Measurements from ENCODE around the gene MVP. TPM values are rescaled to one million over a fixed set of nuclear protein-coding genes. Genes with fewer than 3 reads are reported as not detected.
A peak's percentile ranks its signal among the peaks of the same experiment; 100 is the strongest.

Gene MVP
- total RNA-seq, 1 experiment from 2014 or later: 75.1 TPM

DNA sequence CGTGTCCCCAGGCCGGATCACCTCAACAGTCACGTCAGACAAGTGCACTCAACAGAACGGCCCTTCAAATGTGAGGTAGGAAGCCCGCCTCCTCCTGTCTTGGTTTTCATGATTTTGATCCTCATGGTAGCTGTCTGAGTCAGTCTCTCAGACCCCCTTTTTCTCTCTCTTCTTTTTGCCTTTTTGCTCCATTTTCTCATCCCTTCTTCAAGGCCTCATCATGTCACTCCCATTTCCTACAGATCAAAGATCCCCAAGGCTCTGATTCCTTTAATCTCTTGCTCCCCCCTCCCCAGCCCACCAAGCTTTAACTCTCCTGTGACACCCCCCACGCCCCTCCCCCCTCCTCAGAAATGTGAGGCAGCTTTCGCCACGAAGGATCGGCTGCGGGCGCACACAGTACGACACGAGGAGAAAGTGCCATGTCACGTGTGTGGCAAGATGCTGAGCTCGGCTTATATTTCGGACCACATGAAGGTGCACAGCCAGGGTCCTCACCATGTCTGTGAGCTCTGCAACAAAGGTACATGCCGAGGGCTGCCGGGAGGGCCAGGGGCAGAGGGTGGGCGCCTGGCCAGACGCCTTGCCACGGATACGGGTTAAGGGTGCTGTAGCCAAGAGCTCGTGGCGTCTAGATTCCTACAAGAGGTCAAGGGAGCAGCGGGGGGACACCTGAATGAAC is 11.9 kb upstream of the MVP start:
- no TSS peak for BruUV-seq (replicated peaks)
- intact Hi-C loops (cut with micrococcal nuclease): no loop called here
- Histone ChIP-seq H3K4me1 (ENCODE audit: control insufficient read depth in 1 of 2, insufficient read depth in 2 of 2, low read length in 2 of 2) (peaks cover 40 to 79% of the 10 kb centered on the region in 2 experiments), H3K27ac (ENCODE audit: low read depth, low read length) (peak overlapping the region; percentile 100), H3K9me2 (ENCODE audit: insufficient read depth) (no peaks in the 10 kb centered on the region), H3K36me3 (ENCODE audit: control insufficient read depth in 1 of 2, insufficient read depth in 2 of 2, low read length in 2 of 2) (peaks cover 6 to 20% of the 10 kb centered on the region in 2 experiments; a peak in 3 of 4 replicates), H3K79me2 (ENCODE audit: insufficient read depth, low read length) (peaks cover 35% of the 10 kb centered on the region), H3K9me3 (ENCODE audit: control insufficient read depth in 1 of 2, insufficient read depth in 1 of 2, low read depth in 1 of 2, low read length in 2 of 2) (no peaks in the 10 kb centered on the region), H3K9ac (ENCODE audit: low read length) (peak overlapping the region; percentile 95), H3K4me2 (ENCODE audit: low read length) (peak overlapping the region; percentile 99), H4K20me1 (ENCODE audit: insufficient read depth) (no peaks in the 10 kb centered on the region), H3K4me3 (replicated peaks in 1 of 2; ENCODE audit: low read depth in 1 of 2, low read length in 2 of 2) (peak overlapping the region; percentile 50 to 74), H3K27me3 (ENCODE audit: insufficient read depth, low read length) (no peaks in the 10 kb centered on the region), H2AFZ (ENCODE audit: low read depth, low read length, poor library complexity, severe bottlenecking) (no peak overlapping the region)
- TF ChIP-seq, protein P1, sequence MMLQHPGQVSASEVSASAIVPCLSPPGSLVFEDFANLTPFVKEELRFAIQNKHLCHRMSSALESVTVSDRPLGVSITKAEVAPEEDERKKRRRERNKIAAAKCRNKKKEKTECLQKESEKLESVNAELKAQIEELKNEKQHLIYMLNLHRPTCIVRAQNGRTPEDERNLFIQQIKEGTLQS (IDR thresholded peaks at IDR 0.05): no peak
- peak; percentile 60; the same call in 1 of the 2 replicates for TF ChIP-seq POLR2AphosphoS5 (IDR thresholded peaks at IDR 0.05; ENCODE audit: low read depth, low read length)
- RAD21 ChIA-PET (ENCODE audit: low non-redundant PET in 1 of 2, low total read pairs in 2 of 2, uncharacterized antibody in 2 of 2, unreplicated experiment in 2 of 2): interaction anchor here (0.7 to 1.5 kb wide), 5 partner anchors 8 to 213 kb away, joined by 3 to 7 read pairs (median 3); partner anchors contain the start of gene PAGR1 (in 1 of the 2)
- ATAC-seq: no peak
- no peak for DNase-seq (ENCODE audit: low read depth, low spot score)
- CTCF ChIA-PET: interaction anchor here (0.6 to 3.5 kb wide), 15 partner anchors 8 to 895 kb away, joined by 3 to 36 read pairs (median 5); partner anchors contain the start of genes ASPHD1, KIF22, MVP and PAGR1
- POLR2A ChIA-PET: interaction anchor here (0.6 to 2.0 kb wide), 8 partner anchors 8 to 118 kb away, joined by 3 to 20 read pairs (median 7); partner anchors contain the start of genes KCTD13, KIF22, MVP and PAGR1

DNA sequence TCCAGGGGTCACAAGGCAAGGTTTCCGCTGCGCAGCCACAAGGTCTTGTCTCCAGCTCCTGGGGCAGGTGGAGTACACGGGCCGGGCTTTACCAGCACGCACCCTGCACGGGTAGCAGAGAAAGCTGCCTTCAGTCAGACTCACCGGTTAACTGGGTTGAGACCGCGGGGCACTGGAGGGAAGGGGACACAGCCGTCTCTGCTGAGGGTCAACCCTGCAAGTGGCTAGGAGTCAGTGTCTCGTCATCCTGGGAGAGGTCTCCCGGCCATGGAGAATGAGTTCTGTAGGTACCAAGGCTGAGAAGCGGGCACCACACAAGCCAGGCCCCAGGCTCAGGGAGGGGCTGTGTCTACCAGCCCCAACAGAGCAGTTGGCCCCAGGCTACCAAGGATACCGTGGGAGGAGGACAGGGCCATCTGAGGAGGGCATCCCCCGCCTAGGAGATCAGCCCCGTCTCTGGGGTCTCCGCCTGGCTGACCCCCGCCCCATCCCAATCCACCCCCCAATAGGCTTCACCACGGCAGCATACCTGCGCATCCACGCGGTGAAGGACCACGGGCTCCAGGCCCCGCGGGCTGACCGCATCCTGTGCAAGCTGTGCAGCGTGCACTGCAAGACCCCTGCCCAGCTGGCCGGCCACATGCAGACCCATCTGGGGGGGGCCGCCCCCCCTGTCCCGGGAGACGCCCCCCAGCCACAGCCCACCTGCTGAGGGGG is 11.1 kb upstream of the MVP start:
- intact Hi-C loops (cut with micrococcal nuclease): no loop called here

More for the DNA sequence above, 11.1 kb upstream of the MVP start:
- ChIA-PET POLR2A (interaction anchor here (1.6 kb wide), 1 partner anchor 18 kb away, joined by 8 read pairs; the partner anchor contains the start of gene KIF22), CTCF (interaction anchor here (0.6 to 3.5 kb wide), 3 partner anchors 11 to 895 kb away, joined by 4 to 36 read pairs (median 11); partner anchors contain the start of gene MVP), RAD21 (ENCODE audit: low non-redundant PET in 1 of 2, low total read pairs in 2 of 2, uncharacterized antibody in 2 of 2, unreplicated experiment in 2 of 2) (no interaction called here)
- peak overlapping the region; percentile 50 to 74 for H3K4me3 ChIP-seq (replicated peaks in 1 of 2; ENCODE audit: low read depth in 1 of 2, low read length in 2 of 2)
- peaks cover 35% of the 10 kb centered on the region for H3K79me2 ChIP-seq (ENCODE audit: insufficient read depth, low read length)
- no peak for TF ChIP-seq SIN3A (IDR thresholded peaks at IDR 0.05; ENCODE audit: low read depth)
- TF ChIP-seq RAD21 (IDR thresholded peaks at IDR 0.05; ENCODE audit: low read depth): no peak
- no peak for TF ChIP-seq ZFX (IDR thresholded peaks at IDR 0.05)
- TF ChIP-seq, protein P2, sequence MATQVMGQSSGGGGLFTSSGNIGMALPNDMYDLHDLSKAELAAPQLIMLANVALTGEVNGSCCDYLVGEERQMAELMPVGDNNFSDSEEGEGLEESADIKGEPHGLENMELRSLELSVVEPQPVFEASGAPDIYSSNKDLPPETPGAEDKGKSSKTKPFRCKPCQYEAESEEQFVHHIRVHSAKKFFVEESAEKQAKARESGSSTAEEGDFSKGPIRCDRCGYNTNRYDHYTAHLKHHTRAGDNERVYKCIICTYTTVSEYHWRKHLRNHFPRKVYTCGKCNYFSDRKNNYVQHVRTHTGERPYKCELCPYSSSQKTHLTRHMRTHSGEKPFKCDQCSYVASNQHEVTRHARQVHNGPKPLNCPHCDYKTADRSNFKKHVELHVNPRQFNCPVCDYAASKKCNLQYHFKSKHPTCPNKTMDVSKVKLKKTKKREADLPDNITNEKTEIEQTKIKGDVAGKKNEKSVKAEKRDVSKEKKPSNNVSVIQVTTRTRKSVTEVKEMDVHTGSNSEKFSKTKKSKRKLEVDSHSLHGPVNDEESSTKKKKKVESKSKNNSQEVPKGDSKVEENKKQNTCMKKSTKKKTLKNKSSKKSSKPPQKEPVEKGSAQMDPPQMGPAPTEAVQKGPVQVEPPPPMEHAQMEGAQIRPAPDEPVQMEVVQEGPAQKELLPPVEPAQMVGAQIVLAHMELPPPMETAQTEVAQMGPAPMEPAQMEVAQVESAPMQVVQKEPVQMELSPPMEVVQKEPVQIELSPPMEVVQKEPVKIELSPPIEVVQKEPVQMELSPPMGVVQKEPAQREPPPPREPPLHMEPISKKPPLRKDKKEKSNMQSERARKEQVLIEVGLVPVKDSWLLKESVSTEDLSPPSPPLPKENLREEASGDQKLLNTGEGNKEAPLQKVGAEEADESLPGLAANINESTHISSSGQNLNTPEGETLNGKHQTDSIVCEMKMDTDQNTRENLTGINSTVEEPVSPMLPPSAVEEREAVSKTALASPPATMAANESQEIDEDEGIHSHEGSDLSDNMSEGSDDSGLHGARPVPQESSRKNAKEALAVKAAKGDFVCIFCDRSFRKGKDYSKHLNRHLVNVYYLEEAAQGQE (IDR thresholded peaks at IDR 0.05; ENCODE audit: low read depth): no peak
- TF ChIP-seq CBX3 (IDR thresholded peaks at IDR 0.05; ENCODE audit: low read depth): no peak
- TF ChIP-seq MAX (IDR thresholded peaks at IDR 0.05): no peak
- TF ChIP-seq POLR2AphosphoS5 (IDR thresholded peaks at IDR 0.05; ENCODE audit: low read depth, low read length): no peak
- no peak for TF ChIP-seq SRF (IDR thresholded peaks at IDR 0.05; ENCODE audit: low read depth)
- no peak for TF ChIP-seq CEBPB (IDR thresholded peaks at IDR 0.05; ENCODE audit: low read depth)
- no peak for TF ChIP-seq EGR1 (IDR thresholded peaks at IDR 0.05; ENCODE audit: low read depth)
- TF ChIP-seq ELF1 (IDR thresholded peaks at IDR 0.05; ENCODE audit: borderline replicate concordance, low read depth): no peak
- no peak for TF ChIP-seq FOSL1 (IDR thresholded peaks at IDR 0.05; ENCODE audit: low read depth)
- TF ChIP-seq, protein P1 (IDR thresholded peaks at IDR 0.05): no peak
- no peak for TF ChIP-seq SP1 (IDR thresholded peaks at IDR 0.05; ENCODE audit: low read depth)
- TF ChIP-seq JUND (IDR thresholded peaks at IDR 0.05): no peak
- TSS peak; percentile 37 for BruUV-seq (replicated peaks)
- H3K4me2 ChIP-seq (ENCODE audit: low read length): peak overlapping the region; percentile 99
- H3K9me3 ChIP-seq (ENCODE audit: control insufficient read depth in 1 of 2, insufficient read depth in 1 of 2, low read depth in 1 of 2, low read length in 2 of 2): no peaks in the 10 kb centered on the region
- DNase-seq (ENCODE audit: low read depth, low spot score): no peak
- H4K20me1 ChIP-seq (ENCODE audit: insufficient read depth): no peaks in the 10 kb centered on the region
- no peaks in the 10 kb centered on the region for H3K9me2 ChIP-seq (ENCODE audit: insufficient read depth)
- H3K27me3 ChIP-seq (ENCODE audit: insufficient read depth, low read length): no peaks in the 10 kb centered on the region
- ATAC-seq: no peak
- peaks cover 32 to 71% of the 10 kb centered on the region in 2 experiments for H3K4me1 ChIP-seq (ENCODE audit: control insufficient read depth in 1 of 2, insufficient read depth in 2 of 2, low read length in 2 of 2)
- peak overlapping the region; percentile 100 for H3K27ac ChIP-seq (ENCODE audit: low read depth, low read length)
- H3K9ac ChIP-seq (ENCODE audit: low read length): peak overlapping the region; percentile 95
- peaks cover 6 to 17% of the 10 kb centered on the region in 2 experiments; a peak in 3 of 4 replicates for H3K36me3 ChIP-seq (ENCODE audit: control insufficient read depth in 1 of 2, insufficient read depth in 2 of 2, low read length in 2 of 2)
- H2AFZ ChIP-seq (ENCODE audit: low read depth, low read length, poor library complexity, severe bottlenecking): no peak overlapping the region

Data from HCT116 (cell line).